ENCODE data around the gene EIF4A2. TPM values are rescaled to one million over a fixed set of nuclear protein-coding genes. Genes with fewer than 3 reads are reported as not detected.

Gene EIF4A2
- total and polyA plus RNA-seq, 2 of the 13 experiments (the other 11 are each of a cell fraction or from before 2014, with no cell fraction given) = 480 to 596 TPM

DNA sequence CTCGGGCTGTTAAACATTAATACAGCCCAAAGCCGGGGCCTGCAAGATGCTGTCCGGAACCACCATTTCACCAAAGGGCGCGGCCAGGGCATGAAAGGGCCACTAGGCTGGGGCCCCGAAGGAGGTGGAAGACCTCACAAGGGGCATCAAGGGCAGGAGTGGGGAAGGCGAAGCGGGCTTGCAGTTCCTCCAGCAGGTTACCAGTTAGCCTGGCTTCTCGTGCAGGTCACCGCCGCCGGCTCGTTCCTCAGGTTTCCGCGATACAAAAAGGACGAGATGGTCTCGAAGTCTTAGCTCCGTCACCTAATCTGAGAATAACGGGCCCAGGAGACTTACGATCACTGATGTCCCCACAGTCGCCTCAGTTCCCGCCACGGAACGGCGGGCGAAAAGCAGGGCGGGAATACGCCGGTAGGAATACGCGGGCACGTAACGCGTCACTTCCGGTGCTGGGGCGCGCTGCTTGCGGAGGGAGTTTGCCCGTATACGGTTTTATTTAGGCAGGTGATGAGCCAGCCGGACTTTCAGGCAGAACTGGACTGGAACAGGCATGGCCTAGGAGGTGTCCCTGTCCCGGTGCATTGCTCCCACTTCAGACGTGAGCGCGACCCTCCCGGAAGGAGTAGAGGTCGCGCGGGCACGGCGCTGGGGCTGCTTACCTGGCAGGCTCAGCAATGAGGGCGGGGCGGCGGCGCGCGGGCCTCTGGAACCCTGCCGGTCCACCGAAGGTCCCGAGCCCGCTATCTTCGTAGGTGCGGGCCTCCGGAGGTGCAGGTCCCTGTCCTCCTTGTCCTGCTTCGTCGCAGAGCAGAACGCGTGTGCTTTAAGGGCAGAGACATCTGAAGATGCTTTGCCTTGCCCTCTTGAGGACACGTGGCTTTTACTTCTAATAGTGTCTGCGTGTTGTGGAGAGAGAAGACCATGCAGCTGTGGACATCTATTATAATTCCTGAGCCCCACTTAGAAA lies 23.0 kb downstream of the EIF4A2 start, which contains the start of gene RFC4 (continued):
- TF ChIP-seq, protein P1, sequence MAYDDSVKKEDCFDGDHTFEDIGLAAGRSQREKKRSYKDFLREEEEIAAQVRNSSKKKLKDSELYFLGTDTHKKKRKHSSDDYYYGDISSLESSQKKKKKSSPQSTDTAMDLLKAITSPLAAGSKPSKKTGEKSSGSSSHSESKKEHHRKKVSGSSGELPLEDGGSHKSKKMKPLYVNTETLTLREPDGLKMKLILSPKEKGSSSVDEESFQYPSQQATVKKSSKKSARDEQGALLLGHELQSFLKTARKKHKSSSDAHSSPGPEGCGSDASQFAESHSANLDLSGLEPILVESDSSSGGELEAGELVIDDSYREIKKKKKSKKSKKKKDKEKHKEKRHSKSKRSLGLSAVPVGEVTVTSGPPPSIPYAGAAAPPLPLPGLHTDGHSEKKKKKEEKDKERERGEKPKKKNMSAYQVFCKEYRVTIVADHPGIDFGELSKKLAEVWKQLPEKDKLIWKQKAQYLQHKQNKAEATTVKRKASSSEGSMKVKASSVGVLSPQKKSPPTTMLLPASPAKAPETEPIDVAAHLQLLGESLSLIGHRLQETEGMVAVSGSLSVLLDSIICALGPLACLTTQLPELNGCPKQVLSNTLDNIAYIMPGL (CRISPR knock-in tag; IDR thresholded peaks at IDR 0.05; ENCODE audit: borderline replicate concordance in 1 of 2, low read depth in 1 of 2) = peak; percentile 75 to 83; a peak in 3 of 4 replicates
- TF ChIP-seq KLF13 (CRISPR knock-in tag; IDR thresholded peaks at IDR 0.05) (peak; percentile 65; the same call in 1 of the 2 replicates), PAX8 (CRISPR knock-in tag; IDR thresholded peaks at IDR 0.05; ENCODE audit: borderline replicate concordance) (peak; percentile 72; the same call in 1 of the 2 replicates), KLF9 (CRISPR knock-in tag; IDR thresholded peaks at IDR 0.05; ENCODE audit: low read depth) (peak; percentile 31; the same call in 1 of the 2 replicates), ZNF577 (CRISPR knock-in tag; IDR thresholded peaks at IDR 0.05; ENCODE audit: borderline replicate concordance, low read depth) (no peak), SRSF1 (optimal IDR thresholded peaks at IDR 0.05; ENCODE audit: low read depth, low read length) (peak; percentile 82), PHF21A (CRISPR knock-in tag; IDR thresholded peaks at IDR 0.05) (no peak; the same call in none of the 2 replicates), RARA (CRISPR knock-in tag; IDR thresholded peaks at IDR 0.05) (peak; percentile 19; the same call in 1 of the 2 replicates), SOX5 (CRISPR knock-in tag; IDR thresholded peaks at IDR 0.05; ENCODE audit: borderline replicate concordance) (peak; percentile 50; the same call in 1 of the 2 replicates), ZNF678 (CRISPR knock-in tag; IDR thresholded peaks at IDR 0.05) (no peak)
- TF ChIP-seq, protein P2, sequence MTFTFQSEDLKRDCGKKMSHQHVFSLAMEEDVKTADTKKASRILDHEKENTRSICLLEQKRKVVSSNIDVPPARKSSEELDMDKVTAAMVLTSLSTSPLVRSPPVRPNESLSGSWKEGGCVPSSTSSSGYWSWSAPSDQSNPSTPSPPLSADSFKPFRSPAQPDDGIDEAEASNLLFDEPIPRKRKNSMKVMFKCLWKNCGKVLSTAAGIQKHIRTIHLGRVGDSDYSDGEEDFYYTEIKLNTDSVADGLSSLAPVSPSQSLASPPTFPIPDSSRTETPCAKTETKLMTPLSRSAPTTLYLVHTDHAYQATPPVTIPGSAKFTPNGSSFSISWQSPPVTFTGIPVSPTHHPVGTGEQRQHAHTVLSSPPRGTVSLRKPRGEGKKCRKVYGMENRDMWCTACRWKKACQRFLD (CRISPR knock-in tag; IDR thresholded peaks at IDR 0.05; ENCODE audit: borderline replicate concordance) = peak; percentile 79; the same call in 1 of the 2 replicates
- TF ChIP-seq, protein P3, sequence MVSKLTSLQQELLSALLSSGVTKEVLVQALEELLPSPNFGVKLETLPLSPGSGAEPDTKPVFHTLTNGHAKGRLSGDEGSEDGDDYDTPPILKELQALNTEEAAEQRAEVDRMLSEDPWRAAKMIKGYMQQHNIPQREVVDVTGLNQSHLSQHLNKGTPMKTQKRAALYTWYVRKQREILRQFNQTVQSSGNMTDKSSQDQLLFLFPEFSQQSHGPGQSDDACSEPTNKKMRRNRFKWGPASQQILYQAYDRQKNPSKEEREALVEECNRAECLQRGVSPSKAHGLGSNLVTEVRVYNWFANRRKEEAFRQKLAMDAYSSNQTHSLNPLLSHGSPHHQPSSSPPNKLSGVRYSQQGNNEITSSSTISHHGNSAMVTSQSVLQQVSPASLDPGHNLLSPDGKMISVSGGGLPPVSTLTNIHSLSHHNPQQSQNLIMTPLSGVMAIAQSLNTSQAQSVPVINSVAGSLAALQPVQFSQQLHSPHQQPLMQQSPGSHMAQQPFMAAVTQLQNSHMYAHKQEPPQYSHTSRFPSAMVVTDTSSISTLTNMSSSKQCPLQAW (CRISPR knock-in tag; IDR thresholded peaks at IDR 0.05) = peak; percentile 75
- TF ChIP-seq, protein P4, sequence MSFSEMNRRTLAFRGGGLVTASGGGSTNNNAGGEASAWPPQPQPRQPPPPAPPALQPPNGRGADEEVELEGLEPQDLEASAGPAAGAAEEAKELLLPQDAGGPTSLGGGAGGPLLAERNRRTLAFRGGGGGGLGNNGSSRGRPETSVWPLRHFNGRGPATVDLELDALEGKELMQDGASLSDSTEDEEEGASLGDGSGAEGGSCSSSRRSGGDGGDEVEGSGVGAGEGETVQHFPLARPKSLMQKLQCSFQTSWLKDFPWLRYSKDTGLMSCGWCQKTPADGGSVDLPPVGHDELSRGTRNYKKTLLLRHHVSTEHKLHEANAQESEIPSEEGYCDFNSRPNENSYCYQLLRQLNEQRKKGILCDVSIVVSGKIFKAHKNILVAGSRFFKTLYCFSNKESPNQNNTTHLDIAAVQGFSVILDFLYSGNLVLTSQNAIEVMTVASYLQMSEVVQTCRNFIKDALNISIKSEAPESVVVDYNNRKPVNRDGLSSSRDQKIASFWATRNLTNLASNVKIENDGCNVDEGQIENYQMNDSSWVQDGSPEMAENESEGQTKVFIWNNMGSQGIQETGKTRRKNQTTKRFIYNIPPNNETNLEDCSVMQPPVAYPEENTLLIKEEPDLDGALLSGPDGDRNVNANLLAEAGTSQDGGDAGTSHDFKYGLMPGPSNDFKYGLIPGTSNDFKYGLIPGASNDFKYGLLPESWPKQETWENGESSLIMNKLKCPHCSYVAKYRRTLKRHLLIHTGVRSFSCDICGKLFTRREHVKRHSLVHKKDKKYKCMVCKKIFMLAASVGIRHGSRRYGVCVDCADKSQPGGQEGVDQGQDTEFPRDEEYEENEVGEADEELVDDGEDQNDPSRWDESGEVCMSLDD (CRISPR knock-in tag; IDR thresholded peaks at IDR 0.05; ENCODE audit: borderline replicate concordance) = no peak
- TF ChIP-seq, protein P5, sequence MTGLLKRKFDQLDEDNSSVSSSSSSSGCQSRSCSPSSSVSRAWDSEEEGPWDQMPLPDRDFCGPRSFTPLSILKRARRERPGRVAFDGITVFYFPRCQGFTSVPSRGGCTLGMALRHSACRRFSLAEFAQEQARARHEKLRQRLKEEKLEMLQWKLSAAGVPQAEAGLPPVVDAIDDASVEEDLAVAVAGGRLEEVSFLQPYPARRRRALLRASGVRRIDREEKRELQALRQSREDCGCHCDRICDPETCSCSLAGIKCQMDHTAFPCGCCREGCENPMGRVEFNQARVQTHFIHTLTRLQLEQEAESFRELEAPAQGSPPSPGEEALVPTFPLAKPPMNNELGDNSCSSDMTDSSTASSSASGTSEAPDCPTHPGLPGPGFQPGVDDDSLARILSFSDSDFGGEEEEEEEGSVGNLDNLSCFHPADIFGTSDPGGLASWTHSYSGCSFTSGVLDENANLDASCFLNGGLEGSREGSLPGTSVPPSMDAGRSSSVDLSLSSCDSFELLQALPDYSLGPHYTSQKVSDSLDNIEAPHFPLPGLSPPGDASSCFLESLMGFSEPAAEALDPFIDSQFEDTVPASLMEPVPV (CRISPR knock-in tag; IDR thresholded peaks at IDR 0.05) = peak; percentile 88
- TF ChIP-seq, protein P6, sequence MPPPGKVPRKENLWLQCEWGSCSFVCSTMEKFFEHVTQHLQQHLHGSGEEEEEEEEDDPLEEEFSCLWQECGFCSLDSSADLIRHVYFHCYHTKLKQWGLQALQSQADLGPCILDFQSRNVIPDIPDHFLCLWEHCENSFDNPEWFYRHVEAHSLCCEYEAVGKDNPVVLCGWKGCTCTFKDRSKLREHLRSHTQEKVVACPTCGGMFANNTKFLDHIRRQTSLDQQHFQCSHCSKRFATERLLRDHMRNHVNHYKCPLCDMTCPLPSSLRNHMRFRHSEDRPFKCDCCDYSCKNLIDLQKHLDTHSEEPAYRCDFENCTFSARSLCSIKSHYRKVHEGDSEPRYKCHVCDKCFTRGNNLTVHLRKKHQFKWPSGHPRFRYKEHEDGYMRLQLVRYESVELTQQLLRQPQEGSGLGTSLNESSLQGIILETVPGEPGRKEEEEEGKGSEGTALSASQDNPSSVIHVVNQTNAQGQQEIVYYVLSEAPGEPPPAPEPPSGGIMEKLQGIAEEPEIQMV (CRISPR knock-in tag; IDR thresholded peaks at IDR 0.05; ENCODE audit: low read depth) = peak; percentile 49; the same call in 1 of the 2 replicates
